K562 (cell line): ENCODE data around the gene TIMM22. TPM values are rescaled to one million over a fixed set of nuclear protein-coding genes. Genes with fewer than 3 reads are reported as not detected.

ENCODE experiments used
- ATAC-seq: fragments of 200-7000 bp; cut with Tn5 transposase; 3 replicates; pipeline ENCODE4 v1.9.1; 2020; ENCODE audit warnings: moderate library complexity
- BruUV-seq: library from RNA; stranded (reverse); fragments of 400-500 nt; replicated peaks from 2 replicates; lab custom pipeline; 2021; lab: Mats Ljungman, UMichigan
- CTCF ChIA-PET: fragments of 300-600 bp; formaldehyde crosslinking; extraction: SDS; loops from one replicate; lab custom pipeline; 2021; ENCODE audit warnings: low intra/inter-chr PET ratio; lab: Yijun Ruan, JAX
- POLR2A ChIA-PET: fragments of 300-600, 350-650 bp; sonication (Branson Sonifier 250); formaldehyde crosslinking; extraction: SDS; loops from one replicate; lab custom pipeline; 2021; ENCODE audit warnings: antibody characterized with exemption, inconsistent platforms; lab: Yijun Ruan, JAX
- DNase-seq, 4 experiments: peaks; one replicate each; pipeline versions ENCODE4 v3.0.0 to v3.0.0-alpha.2; 2011 to 2018; ENCODE audit warnings: low spot score in 3 of 4, mixed read lengths in 3 of 4; ENCODE audit errors: extremely low read depth in 1 of 4
- FAIRE-seq: peaks from 2 replicates; lab custom pipeline; 2011; peaks lifted over from hg19 to GRCh38; lab: Jason Lieb, UNC
- H2AFZ ChIP-seq: 2 replicates; pipeline ENCODE4 v1.6.0; 2011; ENCODE audit warnings: low read depth, low read length, control low read depth, inconsistent platforms
- H3K27ac ChIP-seq: fragments of 200-600 bp; 3 replicates; pipeline ENCODE4 v1.8.0; 2011; ENCODE audit warnings: low read depth, mild to moderate bottlenecking, control low read depth, inconsistent platforms, low read length, moderate library complexity, mixed read lengths; ENCODE audit errors: extremely low read depth
- H3K27me3 ChIP-seq, 2 experiments: fragments of 300-600 bp in 1 of 2; 2 replicates in 1 of 2; 3 replicates in 1 of 2; pipeline versions ENCODE4 v1.6.0 to v1.8.0; 2011; ENCODE audit warnings: inconsistent platforms in 2 of 2, low read length in 2 of 2, mild to moderate bottlenecking in 1 of 2, mixed read lengths in 1 of 2, moderate library complexity in 1 of 2; ENCODE audit not compliant: control insufficient read depth in 2 of 2, insufficient read depth in 2 of 2
- H3K36me3 ChIP-seq: fragments of 300-600 bp; 3 replicates; pipeline ENCODE4 v1.8.0; 2011; ENCODE audit warnings: mild to moderate bottlenecking, low read length, inconsistent platforms; ENCODE audit not compliant: control insufficient read depth, insufficient read depth
- H3K4me1 ChIP-seq, 2 experiments: fragments of 200-600 bp in 1 of 2; replicated peaks in 1 of 2; 2 replicates in 1 of 2; 3 replicates in 1 of 2; pipeline versions ENCODE4 v1.5.1 to v1.8.0; 2011; ENCODE audit warnings: inconsistent platforms in 2 of 2, low read length in 2 of 2, mild to moderate bottlenecking in 1 of 2, mixed read lengths in 1 of 2, moderate library complexity in 1 of 2; ENCODE audit not compliant: control insufficient read depth in 2 of 2, insufficient read depth in 2 of 2
- H3K4me2 ChIP-seq: 2 replicates; pipeline ENCODE4 v1.6.1; 2011; ENCODE audit warnings: low read length, control low read depth, inconsistent platforms, mixed read lengths; ENCODE audit not compliant: insufficient read depth
- H3K4me3 ChIP-seq: fragments of 200-600 bp; sonication (generic), shearing (Covaris generic); 2 replicates; pipeline ENCODE4 v1.5.1; 2016; ENCODE audit warnings: control low read depth, inconsistent platforms
- H3K79me2 ChIP-seq: fragments of 200-600 bp; 3 replicates; pipeline ENCODE4 v1.8.0; 2011; ENCODE audit warnings: low read length, inconsistent platforms; ENCODE audit not compliant: control insufficient read depth, insufficient read depth
- H3K9ac ChIP-seq, 2 experiments: 2 replicates each; pipeline versions ENCODE4 v1.6.0 to v1.6.1; 2011; ENCODE audit warnings: low read depth in 2 of 2, low read length in 2 of 2, control low read depth in 1 of 2, inconsistent platforms in 1 of 2, mild to moderate bottlenecking in 1 of 2, mixed read lengths in 1 of 2; ENCODE audit not compliant: insufficient read depth in 1 of 2
- H3K9me1 ChIP-seq: one replicate; pipeline ENCODE4 v1.6.0; 2011; ENCODE audit warnings: inconsistent platforms, mild to moderate bottlenecking, low read length, moderate library complexity; ENCODE audit not compliant: control insufficient read depth, insufficient read depth
- H3K9me3 ChIP-seq: replicated peaks from 2 replicates; pipeline ENCODE4 v1.5.1; 2011; ENCODE audit warnings: low read depth, low read length, inconsistent platforms; ENCODE audit not compliant: control insufficient read depth, insufficient read depth
- H4K20me1 ChIP-seq: replicated peaks from 2 replicates; pipeline ENCODE4 v1.6.1; 2011; ENCODE audit warnings: low read length, inconsistent platforms, mixed read lengths; ENCODE audit not compliant: control insufficient read depth, insufficient read depth
- ADNP ChIP-seq: fragments of 200-800 bp; sonication (Bioruptor generic); IDR thresholded peaks from 2 replicates; pipeline ENCODE4 v1.6.1; 2016; ENCODE audit warnings: missing genetic modification characterization, missing compliant biosample characterization
- BCOR ChIP-seq: fragments of 450-650 bp; IDR thresholded peaks from 2 replicates; pipeline ENCODE4 v1.6.1; 2016
- CHD2 ChIP-seq: IDR thresholded peaks from 2 replicates; pipeline ENCODE4 v1.6.1; 2011; ENCODE audit warnings: low read depth, low read length
- KLF16 ChIP-seq: IDR thresholded peaks from 2 replicates; pipeline ENCODE4 v1.6.1; 2016; ENCODE audit warnings: antibody characterized with exemption
- TAF1 ChIP-seq: IDR thresholded peaks from 2 replicates; pipeline ENCODE4 v1.6.1; 2011; ENCODE audit warnings: mild to moderate bottlenecking, low read length, moderate library complexity; ENCODE audit not compliant: insufficient read depth, control insufficient read depth, severe bottlenecking; ENCODE audit errors: extremely low read depth
- TAF7 ChIP-seq: fragments of 450-650 bp; IDR thresholded peaks from 2 replicates; pipeline ENCODE4 v1.6.1; 2016; ENCODE audit warnings: missing genetic modification characterization, missing compliant biosample characterization
- TRIM28 ChIP-seq: fragments of 450-650 bp; IDR thresholded peaks from 2 replicates; pipeline ENCODE4 v1.6.1; 2017
- ZC3H4 ChIP-seq: sonication (generic); formaldehyde crosslinking; IDR thresholded peaks from 2 replicates; pipeline ENCODE4 v1.9.0; 2021; ENCODE audit warnings: missing genetic modification reagents, borderline replicate concordance
- ZFPM2 ChIP-seq: fragments of 250-450 bp; sonication (Bioruptor Pico); IDR thresholded peaks from 2 replicates; pipeline ENCODE4 v1.5.1; 2022; ENCODE audit warnings: mild to moderate bottlenecking
- ZNF41 ChIP-seq: fragments of 250-450 bp; sonication (Bioruptor Pico); conservative IDR thresholded peaks from 2 replicates; pipeline ENCODE4 v1.4.0; 2020; ENCODE audit warnings: mild to moderate bottlenecking
- WGBS: fragments of 100-300 bp; shearing (Covaris generic); methylation state at CpG from one replicate; pipeline ENCODE4 v1.1.6; 2016; ENCODE audit warnings: low coverage, mixed read lengths; ENCODE audit not compliant: insufficient coverage; ENCODE audit errors: missing lambda C conversion rate; 5-methylcytosine and 5-hydroxymethylcytosine counted together
- in situ Hi-C: fragments of 300-500 bp; cut with MboI; formaldehyde crosslinking; loops from 4 replicates; pipeline ENCODE4 v1.15.0; 2018; ENCODE audit warnings: inconsistent platforms, mixed read lengths
- intact Hi-C: fragments of 100-400 bp; cut with micrococcal nuclease; formaldehyde crosslinking; loops from 2 replicates; pipeline ENCODE4 v1.14.2; 2022
- polyA plus RNA-seq, 8 experiments: library from polyadenylated mRNA; depleted of rRNA in 4 of 8; stranded (reverse) in 5 of 8; unstranded in 3 of 8; fragments of >200 nt; fragmentation: Nextera tagmentation in 2 of 8; fragmentation: Illumina TruSeq in 1 of 8; extraction: Ambion mirVana in 2 of 8; extraction: Trizol in 1 of 8; gene quantifications; 2 replicates each; pipeline versions ENCODE4 v1.2.1 to v1.2.3, GENCODE V29; 2011 to 2014; ENCODE audit warnings: inconsistent platforms in 1 of 8, missing spikeins in 1 of 8
- total RNA-seq, 7 experiments: library from RNA; depleted of rRNA in 6 of 7; stranded (reverse); fragments of >200 nt in 6 of 7; fragmentation: Illumina TruSeq in 2 of 7; extraction: Trizol in 2 of 7; gene quantifications; 2 replicates each; pipeline versions ENCODE4 v1.2.1 to v1.2.3, GENCODE V29; 2011 to 2021; ENCODE audit warnings: low replicate concordance in 1 of 7
- TF ChIP-seq, protein P1 (sequence below): fragments of 450-650 bp; IDR thresholded peaks from 2 replicates; pipeline ENCODE4 v1.6.1; 2016; ENCODE audit warnings: mild to moderate bottlenecking

Gene TIMM22
- total and polyA plus RNA-seq, 9 of the 15 experiments (the other 6 are each of a cell fraction or from before 2014, with no cell fraction given): 5.9 to 14.1 (median 10.3) TPM

DNA sequence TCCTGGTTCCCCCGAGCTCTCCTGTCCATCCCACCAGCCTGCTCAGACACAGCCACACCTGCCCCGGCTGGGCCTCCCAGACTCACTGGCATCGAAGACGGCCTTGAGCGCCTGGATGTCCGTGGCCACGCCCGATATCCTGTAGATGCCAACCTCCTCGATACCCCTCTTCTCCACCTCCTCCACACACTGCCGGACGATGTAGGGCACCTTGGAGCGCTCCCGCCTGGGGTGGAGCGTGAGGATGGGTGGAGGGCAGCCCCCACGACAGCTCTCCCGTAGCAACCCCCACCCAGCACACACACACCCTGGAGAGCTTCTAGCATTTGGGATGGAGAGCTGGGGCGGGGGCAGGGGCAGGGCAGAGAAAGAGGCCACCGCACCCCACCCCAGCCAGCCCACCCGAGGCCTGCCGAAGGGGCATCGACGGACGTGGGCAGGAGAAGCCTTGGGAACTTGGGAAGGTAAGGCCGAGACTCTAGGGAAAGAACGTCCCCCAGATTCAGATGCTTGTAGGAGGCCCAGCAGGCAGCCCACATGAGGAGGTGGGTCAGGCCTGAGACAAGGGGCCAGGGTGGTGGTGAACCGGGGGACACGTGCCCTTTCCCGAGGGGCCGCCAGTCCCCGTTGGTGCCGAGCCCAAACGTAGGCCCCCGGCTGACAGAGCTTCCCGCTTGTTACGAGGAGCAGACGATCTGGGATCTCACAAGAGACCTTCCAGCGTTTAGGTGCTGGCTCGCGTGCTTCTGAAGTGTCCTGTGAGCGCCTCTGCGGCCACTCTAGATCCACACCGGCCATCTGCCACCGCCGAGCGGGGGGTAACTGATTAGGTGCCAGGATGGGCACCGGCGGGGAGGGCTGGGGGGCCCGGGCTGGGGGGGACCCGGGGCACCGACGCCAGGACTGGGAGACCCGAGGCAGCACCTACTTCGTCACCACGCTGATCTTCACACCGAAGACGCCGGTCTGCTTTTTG lies 15.1 kb downstream of the TIMM22 start:
- BruUV-seq: no TSS peak
- no peak for ATAC-seq

DNA sequence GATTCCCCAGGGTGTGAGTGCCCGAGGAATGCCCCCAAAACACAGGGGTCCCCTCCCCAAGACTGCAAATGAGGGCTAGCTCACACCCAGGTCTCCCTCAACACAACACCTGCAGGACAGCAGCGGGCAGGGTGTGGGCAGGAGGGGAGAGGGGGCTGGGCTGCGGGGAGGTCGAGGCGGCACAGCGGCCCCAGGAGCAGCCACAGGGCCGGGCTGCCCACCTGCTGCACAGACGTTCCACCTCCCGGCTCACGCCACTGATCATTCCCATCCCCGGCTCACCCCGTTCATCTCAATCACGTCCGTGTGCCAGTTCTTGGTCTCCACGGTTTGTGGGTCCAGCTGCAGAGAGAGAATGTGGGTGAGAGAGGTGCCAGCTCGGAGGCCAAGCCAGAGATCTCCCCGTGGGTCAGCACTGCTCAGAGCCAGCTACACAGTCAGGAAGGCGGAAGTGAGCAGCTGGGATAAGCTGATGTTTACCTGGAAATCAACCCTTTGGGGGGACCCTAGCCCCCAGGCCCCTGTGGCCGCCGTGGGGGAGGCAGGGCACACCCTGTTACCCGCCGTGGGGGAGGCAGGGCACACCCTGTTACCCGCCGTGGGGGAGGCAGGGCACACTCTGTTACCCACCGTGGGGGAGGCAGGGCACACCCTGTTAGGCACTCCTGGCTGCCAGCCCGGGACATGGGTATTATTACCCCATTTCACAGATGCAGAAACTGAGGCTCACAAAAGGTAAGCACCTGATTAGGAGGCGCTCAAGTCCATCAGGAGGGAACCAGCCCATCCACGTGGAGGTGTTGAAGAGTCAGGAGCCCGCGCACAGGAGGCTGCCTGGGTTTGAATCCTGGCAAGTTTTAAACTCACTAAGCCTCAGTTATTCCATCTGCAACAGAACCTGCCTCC lies 16.1 kb downstream of the TIMM22 start:
- Histone ChIP-seq H2AFZ (no peak overlapping the region), H3K79me2 (no peaks in the 10 kb centered on the region), H4K20me1 (no peaks in the 10 kb centered on the region), H3K36me3 (no peaks in the 10 kb centered on the region), H3K4me2 (no peak overlapping the region), H3K27me3 (peaks cover 0 to 46% of the 10 kb centered on the region in 2 experiments; a peak in 2 of 5 replicates), H3K4me1 (peaks cover 0 to 18% of the 10 kb centered on the region in 2 experiments; a peak in 2 of 5 replicates), H3K9me1 (no peaks in the 10 kb centered on the region), H3K9me3 (no peaks in the 10 kb centered on the region), H3K27ac (no peak overlapping the region), H3K9ac (no peak overlapping the region), H3K4me3 (no peak overlapping the region)
- in situ Hi-C loops (no loop called here), intact Hi-C loops (no loop called here)
- POLR2A ChIA-PET: no interaction called here
- DNase-seq (no peak), FAIRE-seq (no peak), ATAC-seq (no peak)
- BruUV-seq: no TSS peak
- WGBS: 12% methylated on average over 9 of the region's 30 CpGs
- CTCF ChIA-PET: no interaction called here
- TF ChIP-seq ZFPM2 (CRISPR knock-in tag) (no peak), TAF7 (no peak), ZC3H4 (CRISPR knock-in tag) (no peak), ADNP (tag) (0 out of 2 replicates have a peak, but pooled peaks have one; percentile 20), TAF1 (no peak), ZNF41 (CRISPR knock-in tag) (no peak), BCOR (0 out of 2 replicates have a peak, but pooled peaks have one; percentile 16), KLF16 (no peak)
- TF ChIP-seq, protein P1, sequence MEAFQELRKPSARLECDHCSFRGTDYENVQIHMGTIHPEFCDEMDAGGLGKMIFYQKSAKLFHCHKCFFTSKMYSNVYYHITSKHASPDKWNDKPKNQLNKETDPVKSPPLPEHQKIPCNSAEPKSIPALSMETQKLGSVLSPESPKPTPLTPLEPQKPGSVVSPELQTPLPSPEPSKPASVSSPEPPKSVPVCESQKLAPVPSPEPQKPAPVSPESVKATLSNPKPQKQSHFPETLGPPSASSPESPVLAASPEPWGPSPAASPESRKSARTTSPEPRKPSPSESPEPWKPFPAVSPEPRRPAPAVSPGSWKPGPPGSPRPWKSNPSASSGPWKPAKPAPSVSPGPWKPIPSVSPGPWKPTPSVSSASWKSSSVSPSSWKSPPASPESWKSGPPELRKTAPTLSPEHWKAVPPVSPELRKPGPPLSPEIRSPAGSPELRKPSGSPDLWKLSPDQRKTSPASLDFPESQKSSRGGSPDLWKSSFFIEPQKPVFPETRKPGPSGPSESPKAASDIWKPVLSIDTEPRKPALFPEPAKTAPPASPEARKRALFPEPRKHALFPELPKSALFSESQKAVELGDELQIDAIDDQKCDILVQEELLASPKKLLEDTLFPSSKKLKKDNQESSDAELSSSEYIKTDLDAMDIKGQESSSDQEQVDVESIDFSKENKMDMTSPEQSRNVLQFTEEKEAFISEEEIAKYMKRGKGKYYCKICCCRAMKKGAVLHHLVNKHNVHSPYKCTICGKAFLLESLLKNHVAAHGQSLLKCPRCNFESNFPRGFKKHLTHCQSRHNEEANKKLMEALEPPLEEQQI: no peak

More for the DNA sequence above, 15.1 kb downstream of the TIMM22 start:
- H3K27me3 ChIP-seq: peaks cover 0 to 45% of the 10 kb centered on the region in 2 experiments; a peak in 2 of 5 replicates
- CTCF ChIA-PET: no interaction called here
- TF ChIP-seq TRIM28 (no peak), CHD2 (no peak)
- TF ChIP-seq, all 486 proteins: peak for 0
- FAIRE-seq: no peak
- no peak overlapping the region for H3K9ac ChIP-seq
- no peaks in the 10 kb centered on the region for H3K79me2 ChIP-seq
- H3K27ac ChIP-seq: no peak overlapping the region
- H3K4me1 ChIP-seq: peaks cover 0 to 18% of the 10 kb centered on the region in 2 experiments; a peak in 2 of 5 replicates
- H3K4me2 ChIP-seq: no peak overlapping the region
- no peak overlapping the region for H3K4me3 ChIP-seq
- no peaks in the 10 kb centered on the region for H4K20me1 ChIP-seq
- POLR2A ChIA-PET: no interaction called here
- no peak overlapping the region for H2AFZ ChIP-seq
- intact Hi-C loops (no loop called here), in situ Hi-C loops (no loop called here)
- no peaks in the 10 kb centered on the region for H3K36me3 ChIP-seq
- 25% methylated on average over 27 of the region's 57 CpGs for WGBS
- H3K9me1 ChIP-seq: no peaks in the 10 kb centered on the region
- DNase-seq: no peak
- H3K9me3 ChIP-seq: no peaks in the 10 kb centered on the region
